ENCODE data around the gene PRELID2.
"Not testable (repeated sequence)": the region's sequence is repeated elsewhere in the genome, so short reads cannot be mapped to it uniquely, and the experiment has no call there.

Gene PRELID2

GRCh38 chr5:145834917-145835847 is at the start of gene PRELID2:
Gene PRELID2 (minus strand): TSS chr5:145835342. CDS start chr5:145835251, 91 bp downstream.
- DNase-seq: peak; percentile 49 to 58

GRCh38 chr5:145874765-145875164 is 39.6 kb upstream of the PRELID2 start:
- no peak for DNase-seq

DNA sequence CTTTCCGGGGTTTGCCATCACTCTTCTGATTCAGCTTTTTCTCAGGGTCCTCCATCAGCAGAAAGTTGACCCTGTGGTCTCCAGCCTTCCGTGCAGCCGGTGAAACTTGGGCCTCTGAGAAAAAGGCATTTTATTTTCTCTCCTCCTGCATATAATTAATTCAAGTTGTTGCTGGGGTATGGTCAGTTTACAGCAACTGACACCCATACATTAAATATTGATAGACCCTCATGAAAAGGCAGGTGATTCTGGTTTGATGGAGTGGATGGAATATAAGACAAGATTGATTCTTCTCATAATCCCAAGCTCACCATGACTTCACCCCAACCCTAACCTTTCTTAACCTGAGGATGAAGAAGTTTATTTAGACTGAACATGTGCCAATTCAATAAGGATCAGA is 37.8 kb upstream of the PRELID2 start, which contains the start of gene GRXCR2:
TSS of gene GRXCR2 (minus strand) at position 101 of the 400 bp plus-strand sequence. CDS start at position 55, 46 bp downstream.
- DNase-seq: no peak

DNA sequence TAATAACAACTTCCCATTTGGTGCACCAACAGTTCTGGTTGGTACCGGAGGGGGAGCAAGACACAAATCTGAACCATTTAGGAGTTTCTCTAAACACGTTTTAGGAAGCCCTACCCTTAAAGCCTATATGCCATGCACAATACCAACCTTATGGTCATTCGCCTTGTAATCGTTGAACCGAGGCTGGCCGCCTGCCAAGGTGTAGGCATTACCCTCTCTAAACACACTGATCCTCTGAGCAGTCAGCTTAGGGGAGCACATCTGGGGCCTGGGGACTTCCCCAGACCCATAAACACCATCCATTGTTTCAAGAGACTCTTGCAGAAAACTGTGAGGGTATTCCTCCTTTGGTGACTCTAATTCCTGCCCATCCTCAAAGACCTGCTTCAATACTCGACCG is 37.3 kb upstream of the PRELID2 start:
- no peak for DNase-seq

DNA sequence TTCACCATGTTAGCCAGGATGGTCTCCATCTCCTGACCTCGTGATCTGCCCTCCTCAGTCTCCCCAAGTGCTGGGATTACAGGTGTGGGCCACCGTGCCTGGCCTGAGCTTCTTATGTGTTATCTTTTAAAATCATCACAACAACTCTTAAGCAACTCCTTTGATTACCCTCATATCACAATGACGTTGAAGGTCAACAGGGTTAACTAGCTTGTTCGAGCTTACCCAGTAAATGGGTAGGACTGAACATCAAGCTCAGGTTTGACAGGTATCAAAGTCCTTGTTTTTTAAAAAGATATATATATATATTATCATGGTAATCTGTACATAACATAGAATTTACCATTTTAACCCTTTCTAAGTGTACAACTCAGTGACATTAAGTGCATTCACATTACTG is 34.6 kb upstream of the PRELID2 start:
- DNase-seq: no peak

DNA sequence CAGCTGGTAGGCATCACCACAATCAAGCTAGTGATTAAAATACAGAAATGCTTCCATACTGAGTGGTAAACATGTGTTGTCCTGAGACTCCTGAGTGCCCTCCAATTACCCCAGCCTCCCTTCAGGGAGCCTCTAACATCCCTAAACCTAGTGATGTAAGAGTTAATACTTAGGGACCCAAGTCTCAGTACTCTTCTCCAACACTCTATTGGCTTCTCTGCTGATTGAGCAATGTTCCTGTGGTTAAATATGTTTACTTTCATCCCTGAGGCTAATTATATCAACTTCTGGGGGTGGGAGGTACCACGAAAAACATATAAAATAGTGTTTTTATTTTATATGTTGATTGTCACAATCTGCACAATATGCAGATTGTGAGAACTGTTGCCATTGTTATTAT is 32.7 kb upstream of the PRELID2 start:
- DNase-seq: no peak

DNA sequence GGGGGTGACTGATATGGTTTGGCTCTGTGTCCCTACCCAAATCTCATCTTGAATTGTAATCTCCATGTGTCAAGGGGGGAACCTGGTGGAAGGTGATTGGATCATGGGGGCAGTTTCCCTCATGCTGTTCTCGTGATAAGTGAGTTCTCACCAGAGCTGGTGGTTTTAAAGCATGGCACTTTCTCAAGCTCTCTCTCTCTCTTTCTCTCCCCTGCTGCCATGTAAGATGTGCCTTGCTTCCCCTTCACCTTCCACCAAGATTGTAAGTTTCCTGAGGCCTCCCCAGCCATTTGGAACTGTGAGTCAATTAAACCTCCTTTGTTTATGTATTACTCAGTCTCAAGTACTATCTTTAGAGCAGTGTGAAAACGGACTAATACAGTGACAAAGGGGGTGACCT is 29.3 kb upstream of the PRELID2 start:
- not testable (repeated sequence) for DNase-seq

DNA sequence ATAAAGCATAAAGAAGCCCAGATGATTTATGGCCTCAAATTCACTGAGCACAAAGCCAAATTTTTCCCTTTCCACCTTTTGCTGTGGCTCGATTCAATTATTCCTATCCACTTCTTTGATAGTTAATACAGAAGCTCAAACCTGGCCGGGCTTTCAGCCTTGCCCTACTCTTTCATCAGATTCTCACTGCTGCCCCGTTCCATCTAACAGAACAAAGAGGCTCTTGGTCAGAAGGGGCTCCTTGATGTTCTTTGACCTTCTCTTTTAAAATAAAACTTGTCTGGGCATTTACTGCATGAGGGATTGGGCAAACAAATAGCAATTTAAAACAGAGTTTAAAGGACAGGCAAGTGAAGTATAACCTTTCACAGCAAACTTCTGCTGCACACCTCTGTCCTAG is 27.9 kb upstream of the PRELID2 start:
- no peak for DNase-seq

DNA sequence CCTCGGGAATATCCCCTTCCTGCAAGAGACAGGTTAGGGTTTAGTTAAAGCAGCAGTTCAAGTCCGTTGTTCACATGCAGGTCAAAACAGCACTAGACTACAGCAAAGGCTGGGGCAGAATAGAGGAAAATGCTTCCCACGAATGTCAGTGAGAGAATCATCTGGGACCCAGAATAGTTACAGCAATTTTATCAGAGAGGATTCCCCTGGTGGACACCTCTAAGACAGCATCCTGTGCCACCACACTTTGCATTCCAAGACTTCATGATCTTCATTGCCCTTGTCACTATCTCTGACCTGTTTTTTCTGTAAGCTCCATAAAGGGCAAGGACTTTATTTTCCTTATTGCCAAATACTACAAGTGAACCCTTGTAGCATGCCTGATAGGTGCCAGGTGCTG is 24.8 kb upstream of the PRELID2 start:
- DNase-seq: no peak

- no peak for DNase-seq
Observed at GRCh38 chr5:145859453-145859852, 24.3 kb upstream of the PRELID2 start.

GRCh38 chr5:145858959-145859358 is 23.8 kb upstream of the PRELID2 start:
- no peak for DNase-seq

- peak; percentile 9 to 11 for DNase-seq
Observed at GRCh38 chr5:145856285-145856818, 21.2 kb upstream of the PRELID2 start.

DNA sequence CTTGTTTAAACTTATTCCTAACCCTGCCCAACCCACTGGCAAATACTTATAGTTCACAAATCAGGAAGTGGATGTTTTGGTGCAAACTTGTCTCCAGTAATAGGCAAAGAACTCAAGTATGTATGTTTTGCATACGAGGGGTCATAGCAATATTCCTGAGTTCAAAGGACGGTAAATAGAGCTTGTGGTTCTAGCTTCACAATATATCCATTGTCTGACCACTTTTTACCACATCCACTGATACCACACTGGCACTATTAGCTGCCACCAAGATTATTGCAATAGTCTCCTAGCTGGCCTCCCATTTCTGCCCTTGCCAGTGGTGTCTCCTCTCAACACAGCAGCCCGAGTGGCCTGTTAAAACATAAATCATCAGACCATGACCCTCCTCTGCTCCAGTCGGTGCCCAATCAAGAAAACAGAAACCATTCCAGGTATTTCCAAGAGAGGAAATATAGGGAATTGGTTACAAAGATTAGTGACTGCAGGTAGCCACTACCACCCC is 20.7 kb upstream of the PRELID2 start:
- no peak for DNase-seq

- no peak for DNase-seq
Observed at GRCh38 chr5:145854651-145855258, 19.6 kb upstream of the PRELID2 start.

DNA sequence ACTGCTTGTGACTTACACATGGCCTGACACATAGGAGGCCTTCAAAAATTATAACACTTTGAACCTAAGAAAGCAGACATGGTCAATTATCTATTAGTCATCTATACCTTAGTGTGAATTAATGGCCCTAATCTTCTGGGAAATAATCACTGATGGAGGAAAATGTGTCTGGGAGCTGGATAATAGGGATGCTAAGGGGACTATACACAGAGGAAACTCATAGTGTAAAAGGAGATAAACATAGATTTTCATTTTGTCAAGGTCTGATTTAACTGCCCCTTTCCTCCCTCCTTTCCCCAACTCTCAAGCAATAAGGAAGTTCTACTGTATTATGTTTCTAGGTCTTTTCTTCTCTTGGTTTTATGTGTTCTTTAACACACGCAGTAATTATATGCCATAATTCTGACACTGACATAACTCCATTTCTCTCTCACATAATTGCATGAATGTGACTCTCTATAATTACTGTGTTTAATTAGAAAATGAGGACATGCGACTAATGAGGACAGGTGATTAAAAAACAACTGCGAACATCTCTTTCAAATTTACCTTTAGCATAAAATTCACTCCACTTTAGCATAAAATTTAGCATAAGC is 18.7 kb upstream of the PRELID2 start:
- no peak for DNase-seq

GRCh38 chr5:145852990-145853389 is 17.8 kb upstream of the PRELID2 start:
- DNase-seq: no peak

GRCh38 chr5:145848854-145849253 is 13.7 kb upstream of the PRELID2 start:
- DNase-seq: no peak

- DNase-seq: no peak
Observed at GRCh38 chr5:145847499-145848497, 12.7 kb upstream of the PRELID2 start.

- no peak for DNase-seq
Observed at GRCh38 chr5:145846081-145846480, 10.9 kb upstream of the PRELID2 start.

DNA sequence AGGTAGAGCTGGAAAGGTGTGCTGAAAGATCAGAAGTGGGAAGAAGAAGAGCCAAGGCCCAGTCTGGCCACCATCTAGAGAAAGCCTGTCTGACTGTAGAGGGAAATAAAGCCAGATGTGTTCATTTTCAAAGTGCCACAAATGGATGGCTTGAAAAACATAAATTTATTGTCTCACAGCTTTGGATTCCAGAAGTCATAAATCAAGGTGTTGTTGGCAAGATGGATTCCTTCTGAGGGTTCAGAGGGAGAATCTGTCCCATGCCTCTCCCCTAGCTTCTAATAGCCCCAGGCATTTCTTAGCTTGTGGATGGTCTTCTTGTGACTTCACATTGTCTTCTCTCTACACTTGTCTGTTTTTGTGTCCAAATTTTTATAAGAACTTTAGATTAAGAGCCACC is 6.2 kb upstream of the PRELID2 start:
- no peak for DNase-seq

GRCh38 chr5:145840458-145841132 is 5.5 kb upstream of the PRELID2 start:
- no peak for DNase-seq
